Measurements from ENCODE around the gene ZBTB2. TPM values are rescaled to one million over a fixed set of nuclear protein-coding genes. Genes with fewer than 3 reads are reported as not detected.

ZBTB2 gene
- polyA plus RNA-seq (ENCODE audit: insufficient read length) = 16.5 TPM
- long read RNA-seq, donor 1, transcript ZBTB2-201 (3 exons, 3,090 nt) = major isoform, 6 of 16 reads
- long read RNA-seq, donor 1, partial matches to known transcripts = 10 of 16 reads
- long read RNA-seq, donor 1, other reads (novel, unspliced or antisense) = 0 of 16 reads
- long read RNA-seq, donor 2, partial matches to known transcripts = 0 of 3 reads
- long read RNA-seq, donor 2, other reads (novel, unspliced or antisense) = 0 of 3 reads
- long read RNA-seq, donor 3, partial matches to known transcripts = 0 of 3 reads
- long read RNA-seq, donor 3, other reads (novel, unspliced or antisense) = 0 of 3 reads
- long read RNA-seq, donor 4 = 0 reads
- long read RNA-seq, donor 5, transcript ZBTB2-201 (3 exons, 3,090 nt) = major isoform, 5 of 5 reads
- long read RNA-seq, donor 5, partial matches to known transcripts = 0 of 5 reads
- long read RNA-seq, donor 5, other reads (novel, unspliced or antisense) = 0 of 5 reads
- long read RNA-seq, donor 6, partial matches to known transcripts = 105 of 108 reads
- long read RNA-seq, donor 6, other reads (novel, unspliced or antisense) = 0 of 108 reads
- long read RNA-seq, donor 7, transcript ZBTB2-201 (3 exons, 3,090 nt) = major isoform, 11 of 11 reads
- long read RNA-seq, donor 7, partial matches to known transcripts = 0 of 11 reads
- long read RNA-seq, donor 7, other reads (novel, unspliced or antisense) = 0 of 11 reads
- long read RNA-seq, donor 8, partial matches to known transcripts = 9 of 12 reads
- long read RNA-seq, donor 8, other reads (novel, unspliced or antisense) = 0 of 12 reads

DNA sequence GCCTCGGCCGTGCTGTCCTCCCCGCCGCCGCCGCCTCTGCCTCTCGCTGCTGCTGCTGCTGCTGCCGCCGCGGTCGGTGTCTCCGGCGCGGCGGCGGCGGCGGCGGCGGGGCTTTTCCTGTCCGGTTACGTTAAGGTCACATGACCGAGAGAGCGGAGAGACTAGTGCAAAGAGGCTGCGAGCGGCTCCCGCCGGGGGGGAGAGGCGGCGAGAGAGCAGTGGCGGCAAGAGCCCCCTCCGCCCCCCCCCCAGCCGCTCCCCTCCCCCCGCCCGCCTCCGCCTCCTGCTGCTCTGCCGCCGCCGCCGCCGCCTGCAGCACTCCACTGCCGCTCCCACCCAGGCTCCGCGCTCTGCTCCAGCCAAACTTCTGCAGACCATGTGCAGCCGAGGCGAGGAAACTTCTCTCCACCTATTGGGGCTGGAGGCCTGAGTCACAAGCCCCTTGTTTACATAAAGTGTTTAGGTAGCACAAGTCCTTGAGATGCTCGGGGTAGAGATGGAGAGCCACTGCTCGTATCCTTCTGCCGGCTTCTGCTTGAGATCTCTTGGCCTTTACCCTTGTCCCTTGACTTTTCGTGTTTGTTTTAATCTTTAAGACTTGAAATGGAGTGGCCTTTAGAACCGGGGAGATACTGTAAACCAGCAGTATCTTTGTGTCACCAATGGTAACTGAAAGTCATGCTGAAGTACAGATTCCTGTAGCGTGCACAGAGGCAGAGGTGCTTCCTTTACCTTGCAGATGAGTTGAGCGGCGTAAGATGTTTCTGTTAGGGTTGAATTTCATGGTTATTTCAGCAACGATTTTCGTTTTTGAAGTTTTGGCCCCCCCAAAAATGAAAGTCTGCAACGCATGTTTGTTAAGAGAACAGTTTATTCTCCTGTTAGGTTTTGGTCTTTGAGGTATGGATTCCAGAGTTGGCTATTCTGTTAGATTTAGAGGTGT lies at the start of gene ZBTB2:
ZBTB2 (minus strand) TSS at position 89 of the 943 bp plus-strand sequence. CDS start 17,922 bp downstream, outside the sequence.
- DNase-seq = peak; percentile 46

DNA sequence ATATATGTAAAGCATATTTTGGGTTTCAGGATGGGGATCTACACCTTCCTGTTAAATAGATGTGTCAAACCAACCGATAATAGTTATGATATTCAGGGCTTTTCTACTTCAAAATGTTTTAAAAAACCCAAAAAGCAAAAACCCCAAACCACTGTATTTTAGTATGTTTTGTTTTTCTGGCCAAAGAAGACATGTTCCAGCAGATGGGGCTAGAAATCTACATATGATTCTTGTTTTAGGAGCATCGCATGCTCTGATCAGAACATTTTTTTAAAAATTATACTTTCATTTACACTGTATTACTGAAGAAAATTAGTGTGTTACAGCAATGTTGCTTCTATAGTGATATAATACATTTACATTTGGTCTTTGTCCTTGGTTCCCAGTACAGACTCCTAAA lies 49.6 kb upstream of the ZBTB2 start:
- DNase-seq = peak; percentile 26

DNA sequence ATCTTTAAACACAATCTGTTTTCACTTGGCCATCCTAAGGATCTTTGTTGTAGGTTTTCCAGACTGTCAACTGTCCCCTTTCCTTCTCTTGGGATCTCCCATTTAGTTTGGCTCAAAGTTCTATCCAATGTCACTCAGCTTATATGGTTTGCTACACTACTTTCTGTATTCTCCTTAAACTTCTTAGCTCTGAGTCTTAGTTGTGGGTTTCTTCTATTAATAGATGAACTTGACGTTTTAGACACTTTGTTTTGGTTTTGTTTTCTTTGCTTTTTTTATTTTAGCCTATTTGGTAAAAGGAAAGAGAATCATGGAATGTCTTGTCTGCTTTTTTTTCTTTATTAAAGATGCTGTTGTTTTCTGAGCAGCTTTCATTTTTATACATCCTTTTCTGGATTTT lies 49.1 kb upstream of the ZBTB2 start:
- no peak for DNase-seq

- no peak for DNase-seq
Observed at GRCh38 chr6:151437401-151437800, 46.0 kb upstream of the ZBTB2 start.

DNA sequence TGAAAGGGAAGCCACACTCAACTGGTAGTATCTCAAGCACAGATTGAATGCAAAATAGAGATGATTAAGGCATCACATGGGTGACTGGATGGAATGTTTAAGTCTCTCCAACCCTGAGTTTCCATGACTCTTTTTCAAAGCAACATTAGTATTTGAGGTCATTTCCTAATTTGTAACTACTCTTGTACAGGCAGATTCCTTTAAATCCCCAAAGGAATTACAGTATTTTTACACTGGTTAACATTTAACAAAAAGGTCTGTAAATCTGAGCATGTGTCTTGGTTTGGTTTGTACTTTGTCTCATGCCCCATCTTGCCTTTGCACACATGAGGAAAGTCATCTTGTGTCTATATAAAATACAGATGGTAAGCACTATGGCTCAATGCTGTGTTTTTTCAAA lies 45.4 kb upstream of the ZBTB2 start:
- peak; percentile 25 for DNase-seq

DNA sequence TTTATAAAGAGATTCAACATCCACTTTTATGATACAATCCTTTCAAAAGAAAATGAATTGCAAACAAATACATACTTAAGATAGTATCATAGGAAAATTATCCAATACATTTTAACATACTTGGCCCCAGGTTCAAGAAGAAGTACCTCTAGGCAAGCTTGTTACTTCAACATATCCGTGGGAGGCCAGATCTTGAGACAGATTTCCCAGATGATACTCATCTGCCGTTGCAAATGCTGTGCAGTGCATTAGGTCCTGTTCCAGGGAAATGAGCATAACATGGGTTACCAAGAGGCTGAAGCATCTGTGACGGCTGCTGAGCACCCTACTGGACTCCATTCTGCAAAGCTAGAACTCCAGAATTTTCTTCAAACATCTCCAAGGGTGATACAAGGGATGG lies 44.9 kb upstream of the ZBTB2 start:
- DNase-seq = no peak

- DNase-seq = no peak
Observed at GRCh38 chr6:151434369-151434768, 43.0 kb upstream of the ZBTB2 start.

- no peak for DNase-seq
Observed at GRCh38 chr6:151432651-151433050, 41.3 kb upstream of the ZBTB2 start.

- DNase-seq = no peak
Observed at GRCh38 chr6:151431337-151431736, 40.0 kb upstream of the ZBTB2 start.

GRCh38 chr6:151430886-151431285 lies 39.5 kb upstream of the ZBTB2 start:
- no peak for DNase-seq

DNA sequence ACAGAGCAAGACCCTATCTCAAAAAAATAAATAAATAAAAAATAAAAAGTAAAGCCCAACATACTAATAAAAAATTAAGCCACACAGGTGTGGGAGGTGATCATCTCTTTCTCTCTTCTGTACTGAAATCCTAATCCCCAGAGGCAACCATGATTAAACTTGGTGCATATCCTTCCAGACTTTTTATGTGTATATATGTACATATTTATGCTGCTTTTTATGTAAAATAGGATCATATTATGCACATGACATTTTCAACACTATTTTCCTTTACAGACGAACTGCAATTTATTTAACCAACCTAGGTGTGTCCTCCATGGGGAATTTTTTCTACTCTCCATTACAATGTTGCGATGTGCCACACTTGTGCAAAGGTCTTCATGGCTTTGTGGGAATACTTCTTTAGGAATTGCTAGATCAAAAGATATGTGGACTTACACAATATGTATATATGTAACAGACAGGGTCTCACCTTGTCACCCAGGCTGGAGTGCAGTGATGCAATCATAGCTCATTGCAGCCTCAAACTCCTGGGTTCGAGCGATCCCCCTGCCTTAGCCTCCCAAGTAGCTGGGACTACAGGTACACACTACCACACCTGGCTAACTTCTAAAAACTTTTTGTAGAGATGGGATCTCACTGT lies 36.9 kb upstream of the ZBTB2 start:
- DNase-seq = no peak

DNA sequence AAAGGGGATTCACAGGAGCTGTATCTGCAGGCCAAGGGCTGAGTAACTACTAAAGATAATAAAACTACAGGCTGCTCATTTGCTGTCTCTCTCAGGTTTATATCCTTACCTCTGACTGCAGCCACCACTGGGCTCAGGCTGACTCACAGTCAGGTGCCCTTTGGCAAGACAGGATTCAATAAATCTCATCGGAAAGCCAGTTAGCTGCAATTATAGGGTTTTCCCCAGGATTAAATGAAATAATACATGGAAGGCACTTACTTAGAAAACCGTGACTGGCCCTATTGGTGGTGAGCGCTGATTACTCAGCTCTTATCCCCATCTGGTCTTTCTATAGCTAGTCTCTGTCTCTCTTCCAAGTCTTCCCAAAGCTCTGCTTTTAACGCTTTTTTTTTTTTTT lies 34.2 kb upstream of the ZBTB2 start:
- no peak for DNase-seq

GRCh38 chr6:151422981-151423380 lies 31.6 kb upstream of the ZBTB2 start:
- DNase-seq = no peak

DNA sequence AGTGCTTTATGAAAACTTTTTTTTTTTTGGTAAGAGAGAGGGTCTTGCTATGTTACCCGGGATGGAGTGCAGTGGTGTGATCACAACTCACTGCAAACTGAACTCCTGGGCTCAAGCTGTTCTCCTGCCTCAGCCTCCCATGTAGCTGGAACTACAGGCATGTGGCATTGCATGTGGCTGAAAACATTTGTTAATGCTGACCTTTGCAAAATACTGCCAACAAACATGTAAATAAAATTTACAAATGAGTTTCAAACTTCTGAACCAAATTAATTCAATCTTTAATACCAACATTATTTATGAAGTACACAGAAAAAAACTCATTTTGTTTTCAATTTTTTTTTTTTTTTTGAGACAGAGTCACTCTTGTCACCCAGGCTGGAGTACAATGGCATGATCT lies 26.1 kb upstream of the ZBTB2 start:
- DNase-seq = no peak

DNA sequence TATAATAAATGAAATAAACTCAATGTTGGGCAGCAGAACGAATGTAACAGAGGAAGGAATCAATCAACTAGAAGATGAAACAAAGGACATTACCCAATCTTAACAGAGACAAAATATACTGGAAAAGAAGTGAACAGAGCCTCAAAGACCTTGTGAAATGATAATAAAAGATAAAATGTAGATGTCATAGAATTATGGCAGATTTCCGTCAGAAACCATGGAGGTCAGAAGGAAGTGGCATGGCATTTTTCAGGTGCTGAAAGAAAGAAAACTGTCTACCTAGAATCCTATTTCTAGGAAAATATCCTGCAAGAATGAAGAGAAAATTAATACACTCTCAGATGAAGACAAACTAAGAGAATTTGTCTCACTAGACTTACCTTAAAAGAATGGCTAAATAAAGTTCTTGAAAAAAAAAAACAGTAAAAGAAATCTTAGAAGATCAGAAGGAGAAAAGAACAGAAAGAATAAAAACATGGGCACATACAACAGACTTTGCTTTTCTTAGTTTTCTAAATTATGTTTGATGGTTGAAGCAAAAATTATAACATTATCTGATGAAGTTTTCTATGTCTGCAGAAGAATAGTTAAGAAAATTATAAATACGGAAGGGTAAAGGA lies 23.4 kb upstream of the ZBTB2 start:
- DNase-seq = no peak

DNA sequence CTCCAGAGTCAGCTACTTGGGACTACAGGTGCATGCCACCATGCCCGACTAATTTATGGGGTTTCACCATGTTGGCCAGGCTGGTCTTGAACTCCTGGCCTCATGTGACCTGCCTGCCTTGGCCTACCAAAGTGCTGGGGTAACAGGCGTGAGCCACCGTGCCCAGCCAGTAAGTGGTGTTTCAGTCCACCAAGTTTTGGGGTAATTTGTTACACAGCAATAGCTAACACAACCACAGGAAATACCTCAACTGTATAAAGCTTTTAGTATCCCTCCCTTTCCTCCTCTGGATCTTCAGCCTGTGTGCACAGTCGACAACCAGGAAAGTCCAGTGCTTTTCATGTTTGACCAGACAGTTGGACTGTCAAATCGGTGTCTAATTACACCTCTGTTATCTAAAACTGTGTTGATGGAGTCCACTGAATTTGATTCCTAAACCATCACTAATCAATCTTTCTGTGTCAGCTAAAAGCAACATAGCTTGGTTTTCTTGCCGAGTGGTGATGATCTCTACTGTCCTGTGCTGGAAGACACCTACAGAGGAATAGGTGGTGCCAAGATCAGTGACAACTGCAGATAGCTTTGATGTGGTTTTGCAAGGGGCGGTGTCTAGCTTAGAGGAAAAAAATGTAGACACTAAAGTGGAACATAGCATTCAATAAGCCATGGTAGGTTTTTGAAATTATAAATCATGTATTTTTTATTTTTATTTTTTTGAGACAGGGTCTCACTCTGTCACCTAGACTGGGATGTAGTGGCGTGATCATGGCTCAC lies 22.2 kb upstream of the ZBTB2 start:
- no peak for DNase-seq

- no peak for DNase-seq
Observed at GRCh38 chr6:151412909-151413308, 21.6 kb upstream of the ZBTB2 start.

DNA sequence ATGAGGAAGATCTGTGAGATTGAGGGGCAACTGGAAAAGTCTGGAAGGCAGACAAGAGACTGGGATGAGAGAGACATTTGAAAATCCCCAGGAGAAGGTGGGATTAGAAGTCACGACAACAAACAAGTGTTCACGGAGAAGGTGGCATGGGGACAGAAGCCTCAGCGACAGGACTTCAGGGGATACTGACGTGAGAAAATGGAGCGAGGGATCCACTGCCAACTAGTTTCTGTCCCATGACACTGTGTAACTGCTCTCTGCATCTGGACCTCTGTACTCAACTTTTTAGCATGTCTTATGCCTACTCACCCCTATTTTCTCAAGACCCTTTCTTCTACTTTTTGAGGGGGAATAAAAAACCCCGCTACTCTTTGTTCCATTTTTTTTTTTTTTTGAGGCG lies 18.3 kb upstream of the ZBTB2 start:
- DNase-seq = no peak

GRCh38 chr6:151409260-151409659 lies 17.9 kb upstream of the ZBTB2 start:
- no peak for DNase-seq

DNA sequence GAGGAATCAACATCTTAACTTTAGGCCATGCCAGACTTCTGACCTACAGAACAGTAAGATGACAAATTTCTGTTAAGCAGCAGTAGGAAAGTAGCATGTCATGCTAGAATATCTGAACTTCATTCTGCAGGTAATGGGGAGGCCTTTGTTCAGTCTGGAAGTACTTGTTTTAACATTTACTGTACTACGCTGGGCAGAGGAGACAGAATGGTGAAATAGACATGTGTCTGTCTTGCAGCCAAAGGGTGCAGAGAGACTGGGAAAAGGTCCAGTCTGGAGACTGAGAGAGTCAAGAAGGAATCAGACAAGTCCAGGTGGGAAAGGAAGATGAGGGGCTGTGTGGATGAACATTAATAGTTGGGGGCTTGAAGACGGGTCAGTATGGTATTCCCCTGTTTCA lies 17.5 kb upstream of the ZBTB2 start:
- no peak for DNase-seq

GRCh38 chr6:151403919-151404308 lies 12.6 kb upstream of the ZBTB2 start:
- DNase-seq = no peak
